Measurements from ENCODE around the gene H2BW2.
"Not testable (repeated sequence)": the region's sequence is repeated elsewhere in the genome, so short reads cannot be mapped to it uniquely, and the experiment has no call there.

GRCh38 chrX:104077854-104078253, 38.1 kb downstream of the H2BW2 start:
- TF ChIP-seq CTCF, POLR2A (IDR thresholded peaks at IDR 0.05): not testable (repeated sequence)

Data from testis (tissue), 2 donors.